Esophagus muscularis mucosa (tissue), 4 donors: ENCODE results near the gene PRR18.

ENCODE experiments used
- EP300 ChIP-seq: sonication (generic); formaldehyde crosslinking; IDR thresholded peaks from one replicate; pipeline ENCODE4 v1.6.1; 2017; ENCODE audit warnings: antibody characterized with exemption
- POLR2A ChIP-seq: fragments of 450-650 bp; IDR thresholded peaks from one replicate; pipeline ENCODE4 v1.6.1; 2017; ENCODE audit warnings: antibody characterized with exemption, moderate library complexity, mild to moderate bottlenecking, low read depth
- POLR2AphosphoS5 ChIP-seq, 2 donors: sonication (generic); formaldehyde crosslinking; IDR thresholded peaks; one replicate each; pipeline ENCODE4 v1.6.1; 2017; ENCODE audit warnings: antibody characterized with exemption in 2 of 2
- TF ChIP-seq, protein P1 (sequence below), 3 experiments: fragments of 200-600 bp in 2 of 3; fragments of 450-650 bp in 1 of 3; sonication (generic) in 2 of 3; IDR thresholded peaks; one replicate each; pipeline ENCODE4 v1.5.1; 2017 to 2019; ENCODE audit warnings: antibody characterized with exemption in 3 of 3, mild to moderate bottlenecking in 2 of 3, moderate library complexity in 1 of 3

DNA sequence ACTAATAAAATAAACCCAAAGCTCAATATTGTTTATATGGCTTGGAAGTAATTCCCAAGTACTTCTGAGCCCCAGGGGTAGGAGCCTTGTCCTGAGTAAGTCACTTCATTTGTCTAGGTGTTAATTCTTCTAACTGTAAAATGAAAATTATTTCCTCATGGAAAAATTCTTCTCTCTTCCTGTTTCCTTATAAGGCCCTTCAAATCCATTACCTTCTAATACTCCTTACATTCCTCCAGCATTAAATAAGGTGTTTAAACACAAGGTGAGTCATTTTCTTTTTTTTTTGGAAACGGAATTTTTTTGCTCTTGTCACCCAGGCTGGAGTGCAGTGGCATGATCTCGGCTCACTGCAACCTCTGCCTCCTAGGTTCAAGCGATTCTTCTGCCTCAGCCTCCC, 41.9 kb downstream of the PRR18 start:
- TF ChIP-seq, protein P1, sequence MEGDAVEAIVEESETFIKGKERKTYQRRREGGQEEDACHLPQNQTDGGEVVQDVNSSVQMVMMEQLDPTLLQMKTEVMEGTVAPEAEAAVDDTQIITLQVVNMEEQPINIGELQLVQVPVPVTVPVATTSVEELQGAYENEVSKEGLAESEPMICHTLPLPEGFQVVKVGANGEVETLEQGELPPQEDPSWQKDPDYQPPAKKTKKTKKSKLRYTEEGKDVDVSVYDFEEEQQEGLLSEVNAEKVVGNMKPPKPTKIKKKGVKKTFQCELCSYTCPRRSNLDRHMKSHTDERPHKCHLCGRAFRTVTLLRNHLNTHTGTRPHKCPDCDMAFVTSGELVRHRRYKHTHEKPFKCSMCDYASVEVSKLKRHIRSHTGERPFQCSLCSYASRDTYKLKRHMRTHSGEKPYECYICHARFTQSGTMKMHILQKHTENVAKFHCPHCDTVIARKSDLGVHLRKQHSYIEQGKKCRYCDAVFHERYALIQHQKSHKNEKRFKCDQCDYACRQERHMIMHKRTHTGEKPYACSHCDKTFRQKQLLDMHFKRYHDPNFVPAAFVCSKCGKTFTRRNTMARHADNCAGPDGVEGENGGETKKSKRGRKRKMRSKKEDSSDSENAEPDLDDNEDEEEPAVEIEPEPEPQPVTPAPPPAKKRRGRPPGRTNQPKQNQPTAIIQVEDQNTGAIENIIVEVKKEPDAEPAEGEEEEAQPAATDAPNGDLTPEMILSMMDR (IDR thresholded peaks at IDR 0.05), result no peak
- no peak for TF ChIP-seq POLR2A
- no peak for TF ChIP-seq POLR2AphosphoS5 (IDR thresholded peaks at IDR 0.05)
- TF ChIP-seq EP300, result no peak
